CD4-positive, alpha-beta T cell (primary cell): ENCODE results near the gene ZNF282. TPM values are rescaled to one million over a fixed set of nuclear protein-coding genes. Genes with fewer than 3 reads are reported as not detected.

Source experiments
- ATAC-seq: fragments of 200-7000 bp; cut with Tn5 transposase; one replicate; pipeline ENCODE4 v1.10.0; 2022; ENCODE audit warnings: mild to moderate bottlenecking; ENCODE audit not compliant: poor library complexity
- CTCF ChIA-PET: fragments of 350-600 bp; sonication (Branson Sonifier 250); formaldehyde crosslinking; loops from one replicate; lab custom pipeline; 2021; ENCODE audit warnings: antibody characterized with exemption, inconsistent platforms; lab: Charles Lee
- POLR2A ChIA-PET: fragments of 350-600 bp; sonication (Branson Sonifier 250); formaldehyde crosslinking; loops from one replicate; lab custom pipeline; 2021; ENCODE audit warnings: antibody characterized with exemption, inconsistent platforms; lab: Charles Lee
- DNase-seq, 14 experiments: peaks; one replicate each; pipeline ENCODE4 v3.0.0-alpha.2; 2013 to 2020; ENCODE audit warnings: mixed read lengths in 2 of 14
- H3K27ac ChIP-seq, 2 donors: one replicate each; pipeline versions ENCODE4 v1.5.1 to v1.7.0; 2013; ENCODE audit warnings: low read length in 2 of 2, low read depth in 1 of 2, mild to moderate bottlenecking in 1 of 2
- H3K27me3 ChIP-seq, 2 experiments: 1 replicate in 1 of 2; 2 replicates in 1 of 2; pipeline versions ENCODE4 v1.6.1 to v1.7.0; 2013; ENCODE audit warnings: low read length in 2 of 2, control low read depth in 1 of 2, mild to moderate bottlenecking in 1 of 2, moderate library complexity in 1 of 2; ENCODE audit not compliant: insufficient read depth in 2 of 2, control insufficient read depth in 1 of 2
- H3K36me3 ChIP-seq: one replicate; pipeline ENCODE4 v1.6.1; 2013; ENCODE audit warnings: low read length, control low read depth; ENCODE audit not compliant: insufficient read depth
- H3K4me1 ChIP-seq: one replicate; pipeline ENCODE4 v1.6.1; 2013; ENCODE audit warnings: low read length, control low read depth; ENCODE audit not compliant: insufficient read depth
- H3K4me3 ChIP-seq: one replicate; pipeline ENCODE4 v1.5.1; 2013; ENCODE audit warnings: mild to moderate bottlenecking, low read length, moderate library complexity
- H3K9me3 ChIP-seq, 2 experiments: 1 replicate in 1 of 2; 2 replicates in 1 of 2; pipeline versions ENCODE4 v1.6.1 to v1.7.0; 2013; ENCODE audit warnings: low read length in 2 of 2, mild to moderate bottlenecking in 2 of 2, control low read depth in 1 of 2, moderate library complexity in 1 of 2; ENCODE audit not compliant: control insufficient read depth in 1 of 2, insufficient read depth in 1 of 2
- H3K27ac Mint-ChIP-seq: one replicate; pipeline ENCODE4 v1.8.0; 2020; ENCODE audit warnings: mixed read lengths
- H3K27me3 Mint-ChIP-seq: one replicate; pipeline ENCODE4 v1.8.0; 2021; ENCODE audit warnings: mixed read lengths
- H3K36me3 Mint-ChIP-seq: one replicate; pipeline ENCODE4 v1.8.0; 2021; ENCODE audit warnings: low read depth, mixed read lengths
- H3K4me1 Mint-ChIP-seq: one replicate; pipeline ENCODE4 v1.8.0; 2021; ENCODE audit warnings: low read depth, mixed read lengths
- H3K4me3 Mint-ChIP-seq: one replicate; pipeline ENCODE4 v1.8.0; 2020; ENCODE audit warnings: mild to moderate bottlenecking, mixed read lengths
- H3K9me3 Mint-ChIP-seq: one replicate; pipeline ENCODE4 v1.8.0; 2020; ENCODE audit warnings: mixed read lengths
- CTCF ChIP-seq: fragments of 200-600 bp; IDR thresholded peaks from one replicate; pipeline ENCODE4 v1.8.0; 2022; ENCODE audit warnings: antibody characterized with exemption, mild to moderate bottlenecking
- intact Hi-C, 2 experiments: fragments of 100-400 bp; cut with DNase I in 1 of 2; cut with micrococcal nuclease in 1 of 2; formaldehyde crosslinking; loops; one replicate each; pipeline versions ENCODE4 v1.15.1 to v1.9.0; 2023 to 2025; cut with DNase I, micrococcal nuclease
- total RNA-seq, 174 experiments: library from RNA in 2 of 174; stranded (reverse) in 2 of 174; gene quantifications; one replicate each; pipeline ENCODE4 v1.2.3 and lab custom pipeline; 2021 to 2026

Gene ZNF282
- total RNA-seq, 2 experiments from 2014 or later = 13.3 to 15.6 TPM

DNA sequence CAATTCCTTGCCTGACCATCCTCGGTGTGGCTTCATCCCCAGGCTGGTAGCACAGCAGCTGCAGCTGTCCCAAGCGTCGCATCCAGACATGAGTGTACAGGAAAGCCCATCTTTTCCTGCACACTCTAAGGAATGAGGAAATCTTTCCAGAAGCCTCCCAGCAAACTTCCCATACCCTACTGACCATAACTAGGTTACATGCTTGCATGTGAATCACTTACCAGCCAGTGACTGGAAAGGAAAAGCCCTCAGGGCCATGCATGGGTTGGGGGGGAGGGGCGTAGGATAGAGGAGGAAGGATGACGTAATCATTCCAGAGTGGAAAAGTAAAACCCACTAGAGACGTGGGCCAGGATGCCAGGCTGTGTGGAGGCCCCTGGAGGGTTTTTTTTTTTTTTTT, 25.2 kb downstream of the ZNF282 start:
- Mint-ChIP-seq H3K27ac (no peak overlapping the region), H3K9me3 (no peaks in the 10 kb centered on the region), H3K4me3 (no peak overlapping the region), H3K27me3 (no peaks in the 10 kb centered on the region), H3K36me3 (peaks cover 62% of the 10 kb centered on the region), H3K4me1 (no peaks in the 10 kb centered on the region)
- H3K27me3 ChIP-seq = no peaks in the 10 kb centered on the region
- POLR2A ChIA-PET = no interaction called here
- ATAC-seq (no peak), DNase-seq (no peak)
- H3K9me3 ChIP-seq = peaks cover 0 to 15% of the 10 kb centered on the region in 2 experiments
- H3K27ac ChIP-seq = no peak overlapping the region
- no peak overlapping the region for H3K4me3 ChIP-seq
- TF ChIP-seq CTCF = no peak
- H3K36me3 ChIP-seq = peaks cover 42% of the 10 kb centered on the region
- intact Hi-C loops = no loop called here
- H3K4me1 ChIP-seq = no peaks in the 10 kb centered on the region
- CTCF ChIA-PET = no interaction called here

DNA sequence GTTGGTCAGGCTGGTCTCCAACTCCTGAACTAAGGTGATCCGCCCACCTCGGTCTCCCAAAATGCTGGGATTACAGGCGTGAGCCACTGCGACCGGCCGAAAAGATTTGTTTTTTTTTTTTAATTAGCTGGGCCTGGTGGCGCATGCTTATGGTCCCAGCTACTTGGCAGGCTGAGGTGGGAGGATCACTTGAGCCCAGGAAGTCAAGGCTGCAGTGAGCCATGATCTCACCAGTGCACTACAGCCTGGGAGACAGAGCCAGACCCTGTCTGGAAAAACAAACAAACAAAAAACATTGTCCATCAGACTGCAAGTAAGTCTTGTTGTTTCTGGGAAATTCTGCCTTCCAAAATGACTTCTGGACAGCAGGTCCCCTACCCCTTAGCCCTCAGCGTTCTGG, 27.8 kb downstream of the ZNF282 start:
- H3K27ac ChIP-seq = no peak overlapping the region
- Mint-ChIP-seq H3K4me3 (no peak overlapping the region), H3K36me3 (peaks cover 45% of the 10 kb centered on the region), H3K9me3 (no peaks in the 10 kb centered on the region), H3K4me1 (no peaks in the 10 kb centered on the region), H3K27ac (no peak overlapping the region), H3K27me3 (no peaks in the 10 kb centered on the region)
- no peak overlapping the region for H3K4me3 ChIP-seq
- no peak for DNase-seq
- no peak for ATAC-seq
- intact Hi-C loops = no loop called here
- peaks cover 18% of the 10 kb centered on the region for H3K36me3 ChIP-seq
- peaks cover 0 to 15% of the 10 kb centered on the region in 2 experiments for H3K9me3 ChIP-seq
- no peak for TF ChIP-seq CTCF
- POLR2A ChIA-PET = no interaction called here
- H3K27me3 ChIP-seq = no peaks in the 10 kb centered on the region
- no peaks in the 10 kb centered on the region for H3K4me1 ChIP-seq
- CTCF ChIA-PET = no interaction called here

DNA sequence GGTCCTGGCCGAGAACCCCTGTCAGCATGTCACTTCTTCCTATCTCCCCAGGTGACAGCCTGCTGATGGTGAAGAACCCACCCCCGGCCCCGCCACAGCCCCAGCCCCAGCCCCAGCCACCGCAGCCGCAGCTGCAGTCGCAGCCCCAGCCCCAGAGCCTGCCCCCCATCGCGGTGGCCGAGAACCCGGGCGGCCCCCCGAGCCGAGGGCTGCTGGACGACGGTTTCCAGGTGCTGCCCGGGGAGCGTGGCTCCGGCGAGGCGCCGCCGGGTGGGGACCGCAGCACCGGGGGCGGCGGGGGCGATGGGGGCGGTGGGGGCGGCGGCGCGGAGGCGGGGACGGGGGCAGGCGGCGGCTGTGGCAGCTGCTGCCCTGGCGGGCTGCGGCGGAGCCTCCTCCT, 28.4 kb downstream of the ZNF282 start:
- DNase-seq (no peak), ATAC-seq (no peak)
- no peaks in the 10 kb centered on the region for H3K9me3 Mint-ChIP-seq
- H3K4me1 Mint-ChIP-seq = no peaks in the 10 kb centered on the region
- H3K4me3 Mint-ChIP-seq = no peak overlapping the region
- ChIA-PET POLR2A (no interaction called here), CTCF (no interaction called here)
- Histone ChIP-seq H3K4me1 (no peaks in the 10 kb centered on the region), H3K36me3 (peaks cover 15% of the 10 kb centered on the region), H3K4me3 (no peak overlapping the region), H3K27ac (no peak overlapping the region), H3K9me3 (peaks cover 0 to 15% of the 10 kb centered on the region in 2 experiments), H3K27me3 (no peaks in the 10 kb centered on the region)
- H3K27me3 Mint-ChIP-seq = no peaks in the 10 kb centered on the region
- intact Hi-C loops = no loop called here
- H3K36me3 Mint-ChIP-seq = peaks cover 39% of the 10 kb centered on the region
- H3K27ac Mint-ChIP-seq = no peak overlapping the region
- no peak for TF ChIP-seq CTCF
